ENCODE results near the gene BSCL2.

GRCh38 chr11:62645946-62646824 lies 61.0 kb downstream of the BSCL2 start, which contains the start of gene GANAB:
- TF ChIP-seq CTCF (IDR thresholded peaks at IDR 0.05; ENCODE audit: poor library complexity), result no peak
- no peak for TF ChIP-seq EZH2 (IDR thresholded peaks at IDR 0.05; ENCODE audit: borderline replicate concordance)
- TF ChIP-seq EZH2phosphoT487 (IDR thresholded peaks at IDR 0.05; ENCODE audit: low read depth, severe bottlenecking, unreplicated experiment), result no peak
